Fibroblast of mammary gland (primary cell): ENCODE results near the gene NHLRC3.
A peak's percentile ranks its signal among the peaks of the same experiment; 100 is the strongest.

ENCODE experiments used
- DNase-seq: peaks from one replicate; pipeline ENCODE4 v3.0.0-alpha.2; 2010; ENCODE audit warnings: low read depth
- H3K4me3 ChIP-seq: 2 replicates; pipeline ENCODE4 v1.5.1; 2011; ENCODE audit warnings: low read depth, mild to moderate bottlenecking, low read length, moderate library complexity; ENCODE audit not compliant: control insufficient read depth
- CTCF ChIP-seq: conservative IDR thresholded peaks from 2 replicates; pipeline ENCODE4 v1.5.1; 2011; ENCODE audit warnings: low read depth, low read length, inconsistent platforms; ENCODE audit not compliant: control insufficient read depth, insufficient read depth

Gene NHLRC3

GRCh38 chr13:39034085-39034484 lies 4.2 kb upstream of the NHLRC3 start:
- no peak for TF ChIP-seq CTCF

DNA sequence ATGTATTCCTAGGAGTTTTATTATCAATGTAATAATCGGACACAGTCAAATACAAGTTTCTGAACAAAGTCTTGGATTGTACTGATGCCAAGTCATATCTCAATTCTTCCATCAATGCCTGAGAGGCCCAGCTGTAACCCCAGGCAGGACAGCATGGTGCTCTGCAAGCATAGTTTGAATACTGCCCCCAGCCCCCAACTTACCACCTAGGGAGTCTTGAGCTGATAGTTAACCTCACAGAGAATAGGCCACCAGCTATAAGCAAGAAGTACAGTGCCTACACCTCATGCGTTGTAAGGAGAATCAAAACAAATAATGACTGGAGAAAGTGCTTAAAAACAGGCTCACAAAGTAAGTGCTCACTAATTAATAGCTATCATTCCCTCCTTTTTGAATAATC lies 3.1 kb upstream of the NHLRC3 start:
- TF ChIP-seq CTCF, result no peak

More at GRCh38 chr13:39034085-39034484, 4.2 kb upstream of the NHLRC3 start:
- DNase-seq, result no peak
- H3K4me3 ChIP-seq, result no peak overlapping the region

DNA sequence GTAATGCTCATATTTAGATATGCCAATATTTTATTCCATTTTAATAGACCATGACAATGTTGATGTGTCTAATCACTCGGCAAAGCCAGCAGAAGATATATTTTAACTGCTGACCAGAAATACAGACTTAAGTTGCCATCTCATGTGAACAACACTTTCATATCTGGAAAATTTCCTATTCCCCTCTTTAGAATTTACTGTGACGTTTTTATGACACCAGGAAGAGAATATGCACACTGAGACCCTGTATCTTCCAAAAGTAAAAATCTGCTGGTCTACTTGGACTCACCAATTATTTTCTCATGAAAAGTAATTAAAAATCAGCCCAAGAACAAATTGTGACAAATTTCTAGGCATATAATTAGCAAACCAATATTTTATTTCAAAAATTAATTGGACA lies 2.5 kb upstream of the NHLRC3 start:
- TF ChIP-seq CTCF, result no peak
- peak overlapping the region; percentile 98 for H3K4me3 ChIP-seq
- DNase-seq, result no peak

More for the DNA sequence above, 3.1 kb upstream of the NHLRC3 start:
- DNase-seq, result no peak
- peak overlapping the region; percentile 6 for H3K4me3 ChIP-seq

DNA sequence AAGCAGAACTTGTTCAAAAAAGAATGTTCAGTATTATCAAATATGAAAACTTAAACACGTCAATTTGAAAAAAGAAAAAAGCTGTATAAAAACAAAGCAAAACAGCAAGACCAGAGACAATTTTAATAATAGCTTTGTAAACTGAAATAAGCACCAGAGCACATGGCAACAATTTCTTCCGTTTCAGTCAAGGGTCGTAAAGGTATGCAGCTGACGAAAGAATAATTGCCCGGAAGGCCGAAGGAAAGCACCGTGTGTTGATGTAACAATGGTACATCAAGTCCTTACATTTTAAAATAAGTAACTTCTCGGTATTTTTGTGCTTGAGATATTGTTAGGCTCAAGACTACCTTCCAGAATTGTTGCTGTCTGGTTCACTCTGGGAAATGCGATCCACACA lies 2.0 kb upstream of the NHLRC3 start:
- peak overlapping the region; percentile 98 for H3K4me3 ChIP-seq
- TF ChIP-seq CTCF, result no peak
- no peak for DNase-seq

GRCh38 chr13:39037410-39037879 lies 811 bp upstream of the NHLRC3 start:
- H3K4me3 ChIP-seq, result peak overlapping the region; percentile 98
- no peak for TF ChIP-seq CTCF
- no peak for DNase-seq

- H3K4me3 ChIP-seq, result peak overlapping the region; percentile 98
- no peak for TF ChIP-seq CTCF
- DNase-seq, result peak; percentile 28
These were observed 344 bp downstream of the NHLRC3 start for GRCh38 chr13:39038569-39039030.

DNA sequence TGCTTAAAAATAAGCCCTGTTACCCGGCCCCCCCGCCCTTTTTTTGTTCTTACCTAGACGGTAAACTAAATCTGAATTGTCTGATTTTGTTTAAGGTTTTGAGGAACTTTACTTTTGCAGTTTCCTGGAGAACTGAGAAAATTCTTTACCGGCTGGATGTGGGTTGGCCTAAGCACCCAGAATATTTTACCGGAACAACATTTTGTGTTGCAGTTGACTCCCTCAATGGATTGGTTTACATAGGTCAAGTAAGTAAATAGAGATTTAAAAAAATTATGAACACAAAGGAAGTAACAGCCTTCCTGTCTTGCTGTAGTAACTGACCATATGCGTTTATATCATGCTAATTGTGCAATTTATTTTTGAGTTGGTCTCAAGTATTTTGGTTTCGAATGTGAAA lies 785 bp downstream of the NHLRC3 start:
- DNase-seq, result no peak
- no peak for TF ChIP-seq CTCF
- peak overlapping the region; percentile 98 for H3K4me3 ChIP-seq
